AG10803 (cell line): ENCODE data around the gene CREBRF.
A peak's percentile ranks its signal among the peaks of the same experiment; 100 is the strongest.

ENCODE experiments used
- DNase-seq: peaks from one replicate; pipeline ENCODE4 v3.0.0; 2010; ENCODE audit warnings: low read depth
- H3K4me3 ChIP-seq: 2 replicates; pipeline ENCODE4 v1.5.1; 2011; ENCODE audit warnings: mild to moderate bottlenecking, low read length, control low read depth
- TF ChIP-seq, protein P1 (sequence below): conservative IDR thresholded peaks from 2 replicates; pipeline ENCODE4 v1.5.1; 2011; ENCODE audit warnings: mild to moderate bottlenecking, low read length, control low read depth, inconsistent platforms

The CREBRF gene

DNA sequence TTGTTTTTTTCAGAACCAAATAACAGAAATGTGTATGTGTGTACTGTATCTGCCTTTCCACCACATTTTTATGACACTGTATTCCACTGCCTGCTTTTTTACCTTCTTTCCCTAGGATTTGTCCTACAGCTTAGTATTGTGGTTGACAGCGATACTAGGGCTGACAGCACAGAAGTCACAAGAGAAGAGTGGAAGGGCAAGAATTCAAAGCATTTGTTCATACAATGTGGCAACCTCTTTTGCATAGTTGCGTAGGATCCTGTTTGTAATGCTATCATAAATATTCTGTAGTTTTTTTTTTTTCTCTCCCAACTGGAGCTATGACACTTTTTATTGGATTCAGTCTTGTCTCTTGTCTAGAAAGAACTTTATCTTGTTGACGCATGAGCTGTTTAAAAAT, 82.6 kb downstream of the CREBRF start:
- peak; percentile 4 for DNase-seq
- TF ChIP-seq, protein P1, sequence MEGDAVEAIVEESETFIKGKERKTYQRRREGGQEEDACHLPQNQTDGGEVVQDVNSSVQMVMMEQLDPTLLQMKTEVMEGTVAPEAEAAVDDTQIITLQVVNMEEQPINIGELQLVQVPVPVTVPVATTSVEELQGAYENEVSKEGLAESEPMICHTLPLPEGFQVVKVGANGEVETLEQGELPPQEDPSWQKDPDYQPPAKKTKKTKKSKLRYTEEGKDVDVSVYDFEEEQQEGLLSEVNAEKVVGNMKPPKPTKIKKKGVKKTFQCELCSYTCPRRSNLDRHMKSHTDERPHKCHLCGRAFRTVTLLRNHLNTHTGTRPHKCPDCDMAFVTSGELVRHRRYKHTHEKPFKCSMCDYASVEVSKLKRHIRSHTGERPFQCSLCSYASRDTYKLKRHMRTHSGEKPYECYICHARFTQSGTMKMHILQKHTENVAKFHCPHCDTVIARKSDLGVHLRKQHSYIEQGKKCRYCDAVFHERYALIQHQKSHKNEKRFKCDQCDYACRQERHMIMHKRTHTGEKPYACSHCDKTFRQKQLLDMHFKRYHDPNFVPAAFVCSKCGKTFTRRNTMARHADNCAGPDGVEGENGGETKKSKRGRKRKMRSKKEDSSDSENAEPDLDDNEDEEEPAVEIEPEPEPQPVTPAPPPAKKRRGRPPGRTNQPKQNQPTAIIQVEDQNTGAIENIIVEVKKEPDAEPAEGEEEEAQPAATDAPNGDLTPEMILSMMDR: no peak
- no peak overlapping the region for H3K4me3 ChIP-seq

DNA sequence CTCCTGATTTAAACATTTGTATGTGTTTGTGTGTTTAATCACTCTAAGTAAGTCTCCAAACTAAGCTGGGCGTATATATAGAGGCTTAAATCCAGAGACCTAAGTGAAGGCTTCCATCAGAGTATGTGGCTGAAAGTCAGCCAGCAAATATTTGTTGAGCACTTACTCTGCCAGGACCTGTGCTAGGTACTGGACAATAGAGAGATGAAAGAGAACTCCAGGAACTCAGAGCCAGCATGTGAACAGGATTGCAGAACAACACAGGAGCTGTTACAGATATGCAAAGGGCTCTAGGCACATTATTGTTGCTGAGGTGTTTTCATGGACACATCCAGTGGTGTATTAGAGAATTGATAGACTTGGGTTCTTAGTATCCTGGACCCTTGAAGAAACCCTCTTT, 83.5 kb downstream of the CREBRF start:
- DNase-seq: no peak
- TF ChIP-seq, protein P1: no peak
- no peak overlapping the region for H3K4me3 ChIP-seq

DNA sequence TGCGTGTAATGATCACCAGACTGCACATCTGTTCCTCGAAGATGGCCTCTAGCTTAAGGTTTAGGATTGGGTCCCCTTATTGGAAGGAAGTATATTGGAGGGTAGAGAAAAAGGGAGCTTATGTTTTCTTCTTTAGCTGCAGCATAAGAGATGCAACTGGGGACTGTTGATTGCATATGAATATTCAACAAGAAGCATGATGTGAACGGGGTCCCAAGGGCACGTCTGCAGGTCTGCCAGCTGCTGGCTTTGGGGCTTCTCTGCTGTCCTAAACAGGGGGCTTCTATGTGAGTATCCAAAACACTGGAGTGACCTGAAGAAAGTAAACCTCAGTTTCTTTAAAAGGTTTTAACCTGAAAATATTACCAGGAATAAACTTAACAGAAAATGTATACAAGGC, 84.6 kb downstream of the CREBRF start:
- no peak for DNase-seq
- H3K4me3 ChIP-seq: no peak overlapping the region
- TF ChIP-seq, protein P1: no peak

DNA sequence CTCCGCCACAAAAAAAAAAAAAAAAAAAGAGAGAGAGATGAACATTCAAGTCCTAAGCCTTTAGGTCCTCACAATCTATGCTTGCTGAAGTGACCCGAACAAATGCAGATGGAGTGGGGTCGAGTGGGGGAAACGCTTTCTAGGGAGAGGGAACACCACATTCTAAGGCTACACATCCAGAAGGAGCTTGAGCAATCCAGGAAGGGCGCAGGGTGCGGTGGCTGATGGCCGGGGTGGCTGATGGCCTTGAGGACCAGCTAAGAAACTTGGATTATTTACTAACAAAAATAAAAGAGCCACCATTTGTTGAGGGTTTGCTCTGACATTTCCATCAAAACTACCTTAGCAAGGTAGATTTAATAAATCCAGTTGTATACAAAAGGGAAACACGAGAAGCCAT, 87.4 kb downstream of the CREBRF start:
- TF ChIP-seq, protein P1: no peak

DNA sequence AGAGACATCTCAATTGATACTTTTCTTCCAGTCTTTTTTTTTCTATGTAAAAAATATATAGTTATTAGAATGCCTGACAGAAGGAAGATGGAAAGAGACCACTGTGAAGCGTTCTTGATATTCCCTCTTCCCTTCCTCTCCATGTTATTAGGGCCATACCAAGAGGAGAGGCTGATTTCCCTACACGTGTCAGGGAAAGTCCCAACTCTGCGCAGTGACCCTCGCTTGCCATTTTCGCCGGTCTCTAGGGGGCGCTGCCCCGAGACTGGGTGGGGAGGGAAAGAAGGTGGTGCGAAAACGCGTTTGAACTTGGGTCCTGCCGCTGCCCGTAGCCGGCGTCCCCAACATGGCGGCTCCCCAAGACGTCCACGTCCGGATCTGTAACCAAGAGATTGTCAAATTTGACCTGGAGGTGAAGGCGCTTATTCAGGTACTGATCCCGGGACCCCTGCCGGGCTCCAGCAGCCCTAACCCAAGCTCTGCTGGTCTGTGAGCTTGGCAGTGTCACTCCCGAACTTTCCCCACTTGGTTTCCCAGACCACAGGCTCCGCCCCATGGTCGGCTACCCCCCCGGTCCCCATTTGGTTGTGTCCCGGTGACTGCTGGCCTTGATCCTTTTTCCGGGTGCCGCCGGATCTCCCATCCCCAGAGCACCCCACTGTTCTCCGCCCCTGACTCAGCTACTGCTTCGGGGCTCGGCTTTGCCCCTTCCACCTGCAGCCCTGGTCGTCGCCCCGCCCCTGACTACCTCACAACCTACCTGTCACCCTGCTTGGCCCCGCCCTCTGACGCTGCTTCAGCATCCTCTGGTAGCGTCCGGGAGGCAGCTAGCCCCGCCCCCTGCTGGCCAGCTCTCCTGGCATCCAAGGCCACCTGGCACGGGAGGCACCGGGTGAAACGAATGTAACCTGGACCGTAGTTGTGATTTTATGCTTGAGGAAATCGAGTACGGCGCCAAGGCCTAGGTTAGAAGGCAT, 88.3 kb downstream of the CREBRF start, which contains the start of gene BNIP1:
TSS of gene BNIP1 (plus strand) at position 332 of the 977 bp plus-strand sequence. CDS start at position 347, 15 bp downstream.
- TF ChIP-seq, protein P1: peak; percentile 96
- peak; percentile 90 for DNase-seq
- peak within 1 kb of the TSS; percentile 100 for H3K4me3 ChIP-seq

More for the DNA sequence above, 87.4 kb downstream of the CREBRF start:
- H3K4me3 ChIP-seq: no peak overlapping the region
- no peak for DNase-seq

DNA sequence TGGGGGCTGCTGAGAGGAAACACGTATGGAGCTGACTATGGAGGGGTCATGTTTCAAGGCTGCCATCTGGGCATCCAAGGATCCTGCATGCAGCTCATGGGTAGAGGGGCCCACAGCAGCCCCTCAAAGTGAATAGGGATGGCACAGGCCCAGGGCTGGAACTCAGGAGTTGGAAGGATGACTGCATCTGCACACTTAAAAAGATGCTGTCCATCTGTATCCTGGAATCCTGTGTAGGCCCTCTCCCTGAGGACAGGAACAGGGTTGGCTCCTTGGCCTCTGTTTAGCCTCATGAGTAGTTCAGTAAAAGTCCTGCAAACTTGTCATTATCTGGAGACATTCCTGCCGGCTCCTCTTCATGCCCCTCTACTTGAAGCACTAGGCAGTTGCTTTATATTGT, 92.2 kb downstream of the CREBRF start:
- TF ChIP-seq, protein P1: no peak
- no peak overlapping the region for H3K4me3 ChIP-seq
- DNase-seq: no peak

DNA sequence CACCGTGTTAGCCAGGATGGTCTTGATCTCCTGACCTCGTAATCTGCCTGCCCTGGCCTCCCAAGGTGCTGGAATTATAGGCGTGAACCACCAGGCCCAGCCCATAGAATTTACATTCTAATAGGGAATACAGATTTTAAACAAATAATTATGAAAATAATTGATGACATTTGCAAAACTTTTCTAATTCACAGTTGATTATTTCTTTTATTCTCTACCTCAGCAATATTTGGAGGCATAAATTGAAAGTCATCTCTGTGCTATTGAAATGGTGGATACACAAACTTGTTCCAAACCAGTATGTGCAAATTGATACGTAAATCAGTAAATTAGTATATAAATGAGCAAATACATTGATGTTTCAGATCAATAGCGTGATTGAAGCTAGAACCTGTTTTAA, 96.4 kb downstream of the CREBRF start:
- no peak for DNase-seq
- no peak overlapping the region for H3K4me3 ChIP-seq
- TF ChIP-seq, protein P1: no peak
